ENCODE measurements around the gene SERPING1. TPM values are rescaled to one million over a fixed set of nuclear protein-coding genes. Genes with fewer than 3 reads are reported as not detected.
A peak's percentile ranks its signal among the peaks of the same experiment; 100 is the strongest.

The SERPING1 gene
- total RNA-seq, 3 donors from 2014 or later (not counting 1 experiment from before 2014, with no cell fraction given): 0.50 TPM; not detected in 2

DNA sequence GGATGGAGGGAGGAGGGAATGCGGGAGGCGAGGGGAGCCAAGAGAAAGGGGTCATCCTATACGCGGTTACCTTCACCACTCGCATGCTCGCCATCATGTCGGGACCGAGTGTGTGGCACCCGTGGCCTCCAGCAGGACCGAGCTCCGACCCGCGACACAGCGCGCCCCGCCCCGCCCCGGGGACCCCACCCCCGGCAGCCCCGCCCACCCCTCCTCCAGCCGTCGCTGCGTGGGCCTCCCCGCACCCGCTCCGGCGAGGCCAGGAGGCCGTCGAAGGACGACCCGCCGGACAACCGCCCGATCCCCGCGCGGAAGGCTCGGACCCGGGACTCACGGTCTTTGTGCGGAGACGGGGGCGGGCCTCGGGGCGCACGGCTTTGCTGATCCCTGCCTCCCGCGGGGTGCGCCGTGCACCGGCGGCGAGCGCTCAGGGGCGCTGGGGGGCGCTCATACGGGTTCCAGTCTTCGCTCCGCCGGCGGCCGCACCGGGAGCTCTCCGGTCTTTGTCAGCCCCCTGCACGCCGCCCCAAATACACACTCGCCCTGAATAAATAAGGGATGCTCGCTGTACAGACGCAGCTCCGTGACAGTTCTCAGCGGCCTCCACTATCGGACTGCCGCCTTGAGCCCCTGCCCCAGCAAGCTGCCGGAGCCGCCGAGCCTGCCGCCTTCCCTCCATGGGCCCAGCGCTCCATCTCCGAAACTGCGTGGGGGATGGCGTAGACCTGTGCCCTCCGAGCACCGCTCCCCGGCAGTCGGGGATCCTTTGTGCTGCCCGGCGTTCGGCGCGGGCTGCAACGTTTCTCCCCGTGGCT, 29.8 kb upstream of the SERPING1 start, which contains the start of gene UBE2L6:
UBE2L6 (minus strand) TSS at position 158 of the 815 bp plus-strand sequence; CDS start at position 97, 61 bp downstream.
- Mint-ChIP-seq H3K9me3 (no peaks in the 10 kb centered on the region), H3K36me3 (no peaks in the 10 kb centered on the region), H3K27ac (peak within 1 kb of the TSS; percentile 96 to 99), H3K27me3 (ENCODE audit: low read depth in 2 of 2) (no peaks in the 10 kb centered on the region), H3K4me3 (peak within 1 kb of the TSS; percentile 99), H3K4me1 (peaks cover 40 to 50% of the 10 kb centered on the region in 2 donors)
- DNase-seq (peak; percentile 56 to 95), ATAC-seq (peak; percentile 76 to 91 (median 78))
- TF ChIP-seq, protein P1, sequence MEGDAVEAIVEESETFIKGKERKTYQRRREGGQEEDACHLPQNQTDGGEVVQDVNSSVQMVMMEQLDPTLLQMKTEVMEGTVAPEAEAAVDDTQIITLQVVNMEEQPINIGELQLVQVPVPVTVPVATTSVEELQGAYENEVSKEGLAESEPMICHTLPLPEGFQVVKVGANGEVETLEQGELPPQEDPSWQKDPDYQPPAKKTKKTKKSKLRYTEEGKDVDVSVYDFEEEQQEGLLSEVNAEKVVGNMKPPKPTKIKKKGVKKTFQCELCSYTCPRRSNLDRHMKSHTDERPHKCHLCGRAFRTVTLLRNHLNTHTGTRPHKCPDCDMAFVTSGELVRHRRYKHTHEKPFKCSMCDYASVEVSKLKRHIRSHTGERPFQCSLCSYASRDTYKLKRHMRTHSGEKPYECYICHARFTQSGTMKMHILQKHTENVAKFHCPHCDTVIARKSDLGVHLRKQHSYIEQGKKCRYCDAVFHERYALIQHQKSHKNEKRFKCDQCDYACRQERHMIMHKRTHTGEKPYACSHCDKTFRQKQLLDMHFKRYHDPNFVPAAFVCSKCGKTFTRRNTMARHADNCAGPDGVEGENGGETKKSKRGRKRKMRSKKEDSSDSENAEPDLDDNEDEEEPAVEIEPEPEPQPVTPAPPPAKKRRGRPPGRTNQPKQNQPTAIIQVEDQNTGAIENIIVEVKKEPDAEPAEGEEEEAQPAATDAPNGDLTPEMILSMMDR (IDR thresholded peaks at IDR 0.05): peak; percentile 93
- Histone ChIP-seq H3K9me3 (ENCODE audit: control insufficient read depth, insufficient read depth, low read length) (no peaks in the 10 kb centered on the region), H3K4me3 (ENCODE audit: low read length) (peak within 1 kb of the TSS; percentile 99), H3K27ac (ENCODE audit: low read length) (peak within 1 kb of the TSS; percentile 95), H3K27me3 (ENCODE audit: control insufficient read depth, insufficient read depth, low read length) (no peaks in the 10 kb centered on the region), H3K4me1 (ENCODE audit: control insufficient read depth, insufficient read depth, low read length) (peaks cover 24% of the 10 kb centered on the region), H3K36me3 (ENCODE audit: control insufficient read depth, insufficient read depth, low read length) (no peaks in the 10 kb centered on the region)
- intact Hi-C loops (cut with micrococcal nuclease): loop anchor here (1.0 to 5.0 kb wide), 7 partner anchors 36 to 1010 kb away; partner anchors contain the start of genes LPXN, MED19, TMX2 and ZFP91
- WGBS (ENCODE audit: insufficient coverage): under 1% methylated on average over 87 of the region's 92 CpGs

DNA sequence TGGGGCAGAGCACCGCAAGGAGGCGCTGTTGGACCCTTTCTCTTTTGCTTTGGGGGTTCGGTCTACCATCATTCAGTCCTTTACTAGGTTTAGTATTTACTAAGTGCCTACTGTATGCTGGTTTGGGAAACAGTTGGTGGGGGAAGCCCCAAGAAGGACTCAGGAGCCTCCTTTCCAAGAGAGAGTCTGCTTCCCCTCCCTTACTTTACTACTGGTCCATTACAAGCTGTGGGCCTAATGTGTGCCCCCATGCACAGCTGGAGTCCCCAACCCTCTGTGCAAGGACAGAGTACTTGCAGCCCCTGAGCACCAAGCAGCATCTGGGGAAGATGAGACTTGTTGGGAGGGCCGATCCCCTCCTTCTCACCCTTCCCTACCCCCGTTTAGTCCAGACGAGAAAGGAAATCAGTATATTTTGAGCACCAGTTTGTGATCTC, 29.1 kb upstream of the SERPING1 start:
- DNase-seq (peak in 1 of 2 donors; percentile 88), ATAC-seq (peak; percentile 2 to 19 (median 6))
- no peaks in the 10 kb centered on the region for H3K27me3 ChIP-seq (ENCODE audit: control insufficient read depth, insufficient read depth, low read length)
- H3K9me3 ChIP-seq (ENCODE audit: control insufficient read depth, insufficient read depth, low read length): no peaks in the 10 kb centered on the region
- TF ChIP-seq, protein P1 (IDR thresholded peaks at IDR 0.05): peak; percentile 24
- Mint-ChIP-seq H3K9me3 (no peaks in the 10 kb centered on the region), H3K36me3 (no peaks in the 10 kb centered on the region), H3K4me1 (peaks cover 38 to 47% of the 10 kb centered on the region in 2 donors), H3K27me3 (ENCODE audit: low read depth in 2 of 2) (no peaks in the 10 kb centered on the region), H3K4me3 (peak overlapping the region; percentile 99), H3K27ac (peak overlapping the region; percentile 96 to 99)
- no peaks in the 10 kb centered on the region for H3K36me3 ChIP-seq (ENCODE audit: control insufficient read depth, insufficient read depth, low read length)
- intact Hi-C loops (cut with micrococcal nuclease): loop anchor here (1.0 to 5.0 kb wide), 6 partner anchors 73 to 1009 kb away; partner anchors contain the start of genes LPXN, MED19, TMX2 and ZFP91
- H3K27ac ChIP-seq (ENCODE audit: low read length): peak overlapping the region; percentile 69
- WGBS (ENCODE audit: insufficient coverage): 23% methylated on average over 6 of the region's 6 CpGs
- peaks cover 24% of the 10 kb centered on the region for H3K4me1 ChIP-seq (ENCODE audit: control insufficient read depth, insufficient read depth, low read length)
- peak overlapping the region; percentile 99 for H3K4me3 ChIP-seq (ENCODE audit: low read length)

DNA sequence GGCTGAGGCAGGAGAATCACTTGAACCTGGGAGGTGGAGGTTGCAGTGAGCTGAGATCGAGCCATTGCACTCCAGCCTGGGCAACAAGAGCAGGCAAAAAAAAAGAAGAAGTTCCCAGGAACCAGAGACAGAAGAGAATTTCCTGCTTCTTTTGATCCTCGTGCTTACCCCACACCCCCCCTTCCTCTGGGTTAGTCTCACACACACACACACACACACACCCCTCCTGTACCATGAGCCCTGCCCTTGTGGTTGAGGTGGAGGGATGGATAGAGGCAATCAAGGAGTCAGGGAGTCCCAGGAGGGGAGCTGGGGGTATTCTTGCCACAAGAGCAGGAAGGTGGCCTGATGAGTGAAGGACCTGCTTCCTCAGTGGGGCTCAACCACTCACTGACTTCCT, 25.9 kb upstream of the SERPING1 start:
- Mint-ChIP-seq H3K4me3 (no peak overlapping the region), H3K9me3 (no peaks in the 10 kb centered on the region), H3K27ac (no peak overlapping the region), H3K27me3 (ENCODE audit: low read depth in 2 of 2) (peaks cover 2 to 6% of the 10 kb centered on the region in 2 donors), H3K4me1 (peaks cover 15 to 20% of the 10 kb centered on the region in 2 donors), H3K36me3 (no peaks in the 10 kb centered on the region)
- no peak for DNase-seq
- Histone ChIP-seq H3K27ac (ENCODE audit: low read length) (no peak overlapping the region), H3K4me1 (ENCODE audit: control insufficient read depth, insufficient read depth, low read length) (peaks cover 11% of the 10 kb centered on the region), H3K9me3 (ENCODE audit: control insufficient read depth, insufficient read depth, low read length) (no peaks in the 10 kb centered on the region), H3K4me3 (ENCODE audit: low read length) (no peak overlapping the region), H3K36me3 (ENCODE audit: control insufficient read depth, insufficient read depth, low read length) (no peaks in the 10 kb centered on the region), H3K27me3 (ENCODE audit: control insufficient read depth, insufficient read depth, low read length) (no peaks in the 10 kb centered on the region)
- 38% methylated on average over 1 of the region's 2 CpGs for WGBS (ENCODE audit: insufficient coverage)
- intact Hi-C loops (cut with micrococcal nuclease): no loop called here
- TF ChIP-seq, protein P1 (IDR thresholded peaks at IDR 0.05): no peak
- no peak for ATAC-seq

Data from natural killer cell (primary cell).